Chondrocyte (in vitro differentiated cells): ENCODE measurements around the gene SMIM35. TPM values are rescaled to one million over a fixed set of nuclear protein-coding genes. Genes with fewer than 3 reads are reported as not detected.
"Not testable (repeated sequence)": the region's sequence is repeated elsewhere in the genome, so short reads cannot be mapped to it uniquely, and the experiment has no call there.

Experiments
- DNase-seq: peaks from one replicate; pipeline ENCODE4 v3.0.0; 2021; ENCODE audit warnings: mixed read lengths, low spot score
- H3K27ac Mint-ChIP-seq: one replicate; pipeline ENCODE4 v1.8.0; 2021; ENCODE audit warnings: mild to moderate bottlenecking, moderate library complexity, mixed read lengths; ENCODE audit not compliant: unreplicated experiment
- H3K27me3 Mint-ChIP-seq: 2 replicates; pipeline ENCODE4 v1.8.0; 2021; ENCODE audit warnings: low read depth, mixed read lengths
- H3K36me3 Mint-ChIP-seq: 2 replicates; pipeline ENCODE4 v1.8.0; 2021; ENCODE audit warnings: low read depth, mixed read lengths
- H3K4me1 Mint-ChIP-seq: 2 replicates; pipeline ENCODE4 v1.8.0; 2021; ENCODE audit warnings: low read depth, mild to moderate bottlenecking, mixed read lengths
- H3K4me3 Mint-ChIP-seq: one replicate; pipeline ENCODE4 v1.8.0; 2021; ENCODE audit warnings: mild to moderate bottlenecking, moderate library complexity, mixed read lengths; ENCODE audit not compliant: unreplicated experiment
- H3K9me3 Mint-ChIP-seq: 2 replicates; pipeline ENCODE4 v1.8.0; 2021; ENCODE audit warnings: low read depth, mixed read lengths
- total RNA-seq: library from RNA; stranded (reverse); gene quantifications from 3 replicates; pipeline ENCODE4 v1.2.1, GENCODE V29; 2021
- TF ChIP-seq, protein P1 (sequence below): fragments of 200-600 bp; sonication (generic); IDR thresholded peaks from 2 replicates; pipeline ENCODE4 v1.5.0; 2021; ENCODE audit warnings: antibody characterized with exemption, mild to moderate bottlenecking, moderate library complexity

SMIM35 gene
- total RNA-seq, 1 donor from 2014 or later, result not detected

- Mint-ChIP-seq H3K27ac (no peak overlapping the region), H3K27me3 (peaks cover 24% of the 10 kb centered on the region), H3K4me3 (no peak overlapping the region), H3K4me1 (no peaks in the 10 kb centered on the region), H3K36me3 (no peaks in the 10 kb centered on the region), H3K9me3 (peaks cover under 1% of the 10 kb centered on the region)
- DNase-seq, result no peak
- TF ChIP-seq, protein P1, sequence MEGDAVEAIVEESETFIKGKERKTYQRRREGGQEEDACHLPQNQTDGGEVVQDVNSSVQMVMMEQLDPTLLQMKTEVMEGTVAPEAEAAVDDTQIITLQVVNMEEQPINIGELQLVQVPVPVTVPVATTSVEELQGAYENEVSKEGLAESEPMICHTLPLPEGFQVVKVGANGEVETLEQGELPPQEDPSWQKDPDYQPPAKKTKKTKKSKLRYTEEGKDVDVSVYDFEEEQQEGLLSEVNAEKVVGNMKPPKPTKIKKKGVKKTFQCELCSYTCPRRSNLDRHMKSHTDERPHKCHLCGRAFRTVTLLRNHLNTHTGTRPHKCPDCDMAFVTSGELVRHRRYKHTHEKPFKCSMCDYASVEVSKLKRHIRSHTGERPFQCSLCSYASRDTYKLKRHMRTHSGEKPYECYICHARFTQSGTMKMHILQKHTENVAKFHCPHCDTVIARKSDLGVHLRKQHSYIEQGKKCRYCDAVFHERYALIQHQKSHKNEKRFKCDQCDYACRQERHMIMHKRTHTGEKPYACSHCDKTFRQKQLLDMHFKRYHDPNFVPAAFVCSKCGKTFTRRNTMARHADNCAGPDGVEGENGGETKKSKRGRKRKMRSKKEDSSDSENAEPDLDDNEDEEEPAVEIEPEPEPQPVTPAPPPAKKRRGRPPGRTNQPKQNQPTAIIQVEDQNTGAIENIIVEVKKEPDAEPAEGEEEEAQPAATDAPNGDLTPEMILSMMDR, result no peak
These were observed 74.6 kb downstream of the SMIM35 start for GRCh38 chr11:118012083-118012669.

GRCh38 chr11:118010738-118011461 lies 75.9 kb downstream of the SMIM35 start:
- TF ChIP-seq, protein P1, result no peak
- no peak overlapping the region for H3K4me3 Mint-ChIP-seq
- peaks cover 19% of the 10 kb centered on the region for H3K27me3 Mint-ChIP-seq
- H3K27ac Mint-ChIP-seq, result no peak overlapping the region
- no peaks in the 10 kb centered on the region for H3K36me3 Mint-ChIP-seq
- DNase-seq, result no peak
- H3K9me3 Mint-ChIP-seq, result no peaks in the 10 kb centered on the region
- no peaks in the 10 kb centered on the region for H3K4me1 Mint-ChIP-seq

DNA sequence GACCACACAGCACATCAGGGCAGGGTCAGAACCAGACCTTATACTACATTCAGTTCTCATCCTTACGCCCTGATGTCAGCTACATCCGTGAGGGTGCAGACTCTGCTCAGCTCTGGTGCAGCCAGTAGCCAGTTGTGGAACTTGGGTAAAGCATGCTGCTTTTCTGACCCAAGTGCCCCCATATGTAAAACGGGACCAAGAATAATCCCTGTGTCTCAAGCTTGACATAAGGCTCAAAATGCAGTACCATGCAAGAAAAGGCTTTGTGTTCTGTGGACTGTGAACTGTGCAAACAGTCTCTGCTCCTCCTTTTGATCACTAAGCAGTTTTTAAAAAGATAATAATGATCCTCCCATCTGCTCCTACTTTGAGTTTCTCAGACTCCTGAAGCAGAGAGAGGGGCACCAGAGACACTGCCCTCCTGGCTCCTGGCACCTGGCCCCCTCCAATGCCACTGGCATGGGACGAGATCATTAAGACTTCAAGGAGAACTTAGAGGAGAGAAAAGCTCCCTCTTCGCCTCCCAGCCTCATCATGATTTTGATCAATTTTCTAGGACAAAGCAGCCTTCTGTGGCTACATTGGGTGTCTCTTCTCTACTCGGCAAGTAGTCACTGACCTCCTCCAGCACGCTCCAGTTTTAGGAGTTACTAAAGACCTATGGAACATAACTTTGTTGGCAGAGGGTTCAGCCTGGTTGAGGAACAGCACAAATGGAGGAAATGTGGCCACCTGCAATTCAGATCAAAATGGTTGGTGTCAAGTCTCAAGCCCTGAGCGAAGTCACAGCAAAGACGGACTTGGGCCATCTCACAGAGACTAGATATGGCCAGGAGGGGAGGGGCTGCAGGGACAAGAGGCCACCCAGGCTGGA lies 76.7 kb downstream of the SMIM35 start:
- no peaks in the 10 kb centered on the region for H3K9me3 Mint-ChIP-seq
- H3K36me3 Mint-ChIP-seq, result no peaks in the 10 kb centered on the region
- no peak overlapping the region for H3K27ac Mint-ChIP-seq
- no peaks in the 10 kb centered on the region for H3K4me1 Mint-ChIP-seq
- H3K27me3 Mint-ChIP-seq, result peaks cover 22% of the 10 kb centered on the region
- H3K4me3 Mint-ChIP-seq, result no peak overlapping the region
- no peak for DNase-seq
- TF ChIP-seq, protein P1, result no peak

GRCh38 chr11:118008271-118008911 lies 78.4 kb downstream of the SMIM35 start:
- Mint-ChIP-seq H3K27me3 (peaks cover 21% of the 10 kb centered on the region), H3K36me3 (peaks cover 1% of the 10 kb centered on the region), H3K4me3 (no peak overlapping the region), H3K27ac (no peak overlapping the region), H3K4me1 (no peaks in the 10 kb centered on the region), H3K9me3 (peaks cover 8% of the 10 kb centered on the region)
- DNase-seq, result no peak
- TF ChIP-seq, protein P1, result no peak

- not testable (repeated sequence) for H3K4me1 Mint-ChIP-seq, H3K36me3 Mint-ChIP-seq, H3K27ac Mint-ChIP-seq, DNase-seq, H3K9me3 Mint-ChIP-seq, H3K4me3 Mint-ChIP-seq
- H3K27me3 Mint-ChIP-seq, result peaks cover 21% of the 10 kb centered on the region
These were observed 79.0 kb downstream of the SMIM35 start for GRCh38 chr11:118007563-118008270.
